Ishikawa (cell line): Measurements from ENCODE around the gene GALP.

ENCODE experiments used
- CEBPB ChIP-seq: IDR thresholded peaks from 2 replicates; pipeline ENCODE4 v1.6.1; 2012
- EP300 ChIP-seq: IDR thresholded peaks from 2 replicates; pipeline ENCODE4 v1.6.1; 2012; ENCODE audit warnings: borderline replicate concordance
- TAF1 ChIP-seq: IDR thresholded peaks from 2 replicates; pipeline ENCODE4 v1.6.1; 2012; ENCODE audit warnings: low read depth, mild to moderate bottlenecking
- TEAD4 ChIP-seq: IDR thresholded peaks from 2 replicates; pipeline ENCODE4 v1.6.1; 2012

GRCh38 chr19:56159622-56160271 lies 16.1 kb upstream of the GALP start:
- TF ChIP-seq TEAD4 (no peak), CEBPB (no peak), EP300 (no peak), TAF1 (no peak)
